CD14-positive monocyte (primary cell): ENCODE data around the gene PSPH. TPM values are rescaled to one million over a fixed set of nuclear protein-coding genes. Genes with fewer than 3 reads are reported as not detected.

ENCODE experiments used
- DNase-seq, 3 donors: peaks; one replicate each; pipeline ENCODE4 v3.0.0-alpha.2; 2011 to 2022
- H2AFZ ChIP-seq: 2 replicates; pipeline ENCODE4 v1.6.0; 2012; ENCODE audit warnings: mild to moderate bottlenecking, low read depth, low read length, inconsistent platforms; ENCODE audit not compliant: insufficient read depth, poor library complexity, severe bottlenecking
- H3K27ac ChIP-seq, 2 donors: 1 replicate in 1 of 2; 2 replicates in 1 of 2; pipeline ENCODE4 v1.5.1; 2012 to 2013; ENCODE audit warnings: low read length in 2 of 2, control low read depth in 1 of 2, inconsistent platforms in 1 of 2, low read depth in 1 of 2, mild to moderate bottlenecking in 1 of 2
- H3K27me3 ChIP-seq, 2 donors: one replicate each; pipeline versions ENCODE4 v1.6.0 to v1.6.1; 2011 to 2013; ENCODE audit warnings: low read length in 2 of 2; ENCODE audit not compliant: control insufficient read depth in 2 of 2, insufficient read depth in 2 of 2
- H3K36me3 ChIP-seq, 2 donors: replicated peaks in 1 of 2; 1 replicate in 1 of 2; 2 replicates in 1 of 2; pipeline versions ENCODE4 v1.5.1 to v1.6.1; 2012 to 2013; ENCODE audit warnings: low read length in 2 of 2, control low read depth in 1 of 2, inconsistent platforms in 1 of 2, mild to moderate bottlenecking in 1 of 2; ENCODE audit not compliant: insufficient read depth in 2 of 2, control insufficient read depth in 1 of 2
- H3K4me1 ChIP-seq, 2 donors: 1 replicate in 1 of 2; 2 replicates in 1 of 2; pipeline versions ENCODE4 v1.5.1 to v1.6.1; 2012 to 2013; ENCODE audit warnings: low read length in 2 of 2, control low read depth in 1 of 2, inconsistent platforms in 1 of 2, mild to moderate bottlenecking in 1 of 2, moderate library complexity in 1 of 2; ENCODE audit not compliant: insufficient read depth in 2 of 2, control insufficient read depth in 1 of 2
- H3K4me2 ChIP-seq: replicated peaks from 2 replicates; pipeline ENCODE3; 2012; ENCODE audit warnings: low read length, moderate library complexity, mild to moderate bottlenecking; ENCODE audit not compliant: poor library complexity, severe bottlenecking; ENCODE audit errors: extremely low read depth
- H3K4me3 ChIP-seq, 3 experiments: fragments of 200-600 bp in 1 of 3; sonication (generic) in 1 of 3; replicated peaks in 1 of 3; 1 replicate in 2 of 3; 2 replicates in 1 of 3; pipeline ENCODE4 v1.5.1; 2011 to 2013; ENCODE audit warnings: low read length in 3 of 3, mild to moderate bottlenecking in 3 of 3, control low read depth in 2 of 3, low read depth in 2 of 3, inconsistent platforms in 1 of 3, moderate library complexity in 1 of 3
- H3K79me2 ChIP-seq: 2 replicates; pipeline ENCODE4 v1.6.0; 2012; ENCODE audit warnings: mild to moderate bottlenecking, control low read depth, inconsistent platforms, low read length, moderate library complexity; ENCODE audit not compliant: insufficient read depth
- H3K9ac ChIP-seq: 2 replicates; pipeline ENCODE4 v1.6.0; 2017; ENCODE audit warnings: low read length, mild to moderate bottlenecking; ENCODE audit not compliant: insufficient read depth, poor library complexity, severe bottlenecking
- H3K9me3 ChIP-seq, 2 donors: replicated peaks in 1 of 2; 1 replicate in 1 of 2; 2 replicates in 1 of 2; pipeline versions ENCODE4 v1.5.1 to v1.6.1; 2012 to 2013; ENCODE audit warnings: low read length in 2 of 2, control low read depth in 1 of 2; ENCODE audit not compliant: control insufficient read depth in 1 of 2, insufficient read depth in 1 of 2
- H4K20me1 ChIP-seq: 2 replicates; pipeline ENCODE4 v1.6.0; 2012; ENCODE audit warnings: mild to moderate bottlenecking, low read length, control low read depth, moderate library complexity; ENCODE audit not compliant: insufficient read depth
- H3K27ac Mint-ChIP-seq, 7 donors: one replicate each; pipeline ENCODE4 v1.8.0; 2020; ENCODE audit warnings: mild to moderate bottlenecking in 7 of 7, mixed read lengths in 7 of 7, moderate library complexity in 6 of 7, inconsistent platforms in 2 of 7
- H3K27me3 Mint-ChIP-seq, 3 donors: one replicate each; pipeline ENCODE4 v1.8.0; 2021 to 2022; ENCODE audit warnings: low read depth in 3 of 3, mild to moderate bottlenecking in 3 of 3, mixed read lengths in 3 of 3, moderate library complexity in 3 of 3, inconsistent platforms in 1 of 3
- H3K36me3 Mint-ChIP-seq, 2 donors: one replicate each; pipeline ENCODE4 v1.8.0; 2020; ENCODE audit warnings: mixed read lengths in 2 of 2, inconsistent platforms in 1 of 2, mild to moderate bottlenecking in 1 of 2
- H3K4me1 Mint-ChIP-seq: one replicate; pipeline ENCODE4 v1.8.0; 2020; ENCODE audit warnings: mild to moderate bottlenecking, mixed read lengths
- H3K4me3 Mint-ChIP-seq, 2 donors: one replicate each; pipeline ENCODE4 v1.8.0; 2020; ENCODE audit warnings: mild to moderate bottlenecking in 2 of 2, mixed read lengths in 2 of 2, moderate library complexity in 1 of 2
- H3K9me3 Mint-ChIP-seq, 7 donors: one replicate each; pipeline ENCODE4 v1.8.0; 2020 to 2022; ENCODE audit warnings: mixed read lengths in 7 of 7, mild to moderate bottlenecking in 6 of 7, moderate library complexity in 6 of 7, inconsistent platforms in 2 of 7
- WGBS: methylation state at CpG from one replicate; pipeline ENCODE4 v1.1.5; 2013; ENCODE audit warnings: missing lambda C conversion rate; ENCODE audit not compliant: insufficient coverage; 5-methylcytosine and 5-hydroxymethylcytosine counted together
- intact Hi-C, 2 donors: fragments of 100-400 bp; cut with micrococcal nuclease; formaldehyde crosslinking; loops; one replicate each; pipeline versions ENCODE4 v1.15.0 to v1.15.1; 2023
- polyA plus RNA-seq, 3 donors: library from polyadenylated mRNA; depleted of rRNA in 1 of 3; unstranded in 2 of 3; stranded (reverse) in 1 of 3; fragments of 300-500 nt in 2 of 3; fragments of >200 nt in 1 of 3; fragmentation: Illumina TruSeq in 2 of 3; gene quantifications; 1 replicate in 2 of 3; 2 replicates in 1 of 3; pipeline ENCODE4 v1.2.3, GENCODE V29; 2012 to 2021
- TF ChIP-seq, protein P1 (sequence below): fragments of 200-600 bp; IDR thresholded peaks from one replicate; pipeline ENCODE4 v1.8.0; 2022; ENCODE audit warnings: antibody characterized with exemption, mild to moderate bottlenecking

Gene PSPH
- polyA plus RNA-seq, 3 donors = 1.7 to 6.7 (median 5.3) TPM

DNA sequence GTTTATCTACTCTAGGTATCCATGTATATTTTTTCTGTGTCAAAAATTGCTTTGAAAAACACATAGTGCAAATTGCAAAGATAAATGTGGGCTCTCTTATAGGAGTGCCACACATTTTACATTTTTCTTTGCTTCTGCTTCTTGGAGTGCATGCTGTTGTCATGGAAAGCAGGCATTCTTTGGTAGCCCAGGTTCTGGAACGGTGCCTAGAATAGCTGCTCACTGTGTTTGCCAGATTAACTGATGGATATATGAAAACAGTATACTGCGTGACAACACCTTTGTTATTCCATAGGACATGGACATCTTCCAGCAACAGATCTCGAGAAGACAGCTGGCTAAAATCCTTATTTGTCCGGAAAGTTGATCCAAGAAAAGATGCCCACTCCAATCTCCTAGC, 73.4 kb downstream of the PSPH start:
- TF ChIP-seq, protein P1, sequence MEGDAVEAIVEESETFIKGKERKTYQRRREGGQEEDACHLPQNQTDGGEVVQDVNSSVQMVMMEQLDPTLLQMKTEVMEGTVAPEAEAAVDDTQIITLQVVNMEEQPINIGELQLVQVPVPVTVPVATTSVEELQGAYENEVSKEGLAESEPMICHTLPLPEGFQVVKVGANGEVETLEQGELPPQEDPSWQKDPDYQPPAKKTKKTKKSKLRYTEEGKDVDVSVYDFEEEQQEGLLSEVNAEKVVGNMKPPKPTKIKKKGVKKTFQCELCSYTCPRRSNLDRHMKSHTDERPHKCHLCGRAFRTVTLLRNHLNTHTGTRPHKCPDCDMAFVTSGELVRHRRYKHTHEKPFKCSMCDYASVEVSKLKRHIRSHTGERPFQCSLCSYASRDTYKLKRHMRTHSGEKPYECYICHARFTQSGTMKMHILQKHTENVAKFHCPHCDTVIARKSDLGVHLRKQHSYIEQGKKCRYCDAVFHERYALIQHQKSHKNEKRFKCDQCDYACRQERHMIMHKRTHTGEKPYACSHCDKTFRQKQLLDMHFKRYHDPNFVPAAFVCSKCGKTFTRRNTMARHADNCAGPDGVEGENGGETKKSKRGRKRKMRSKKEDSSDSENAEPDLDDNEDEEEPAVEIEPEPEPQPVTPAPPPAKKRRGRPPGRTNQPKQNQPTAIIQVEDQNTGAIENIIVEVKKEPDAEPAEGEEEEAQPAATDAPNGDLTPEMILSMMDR = no peak
- Histone ChIP-seq H3K27me3 (no peaks in the 10 kb centered on the region), H3K4me2 (no peak overlapping the region), H3K9me3 (no peaks in the 10 kb centered on the region), H3K4me3 (no peak overlapping the region), H3K79me2 (peaks cover 29% of the 10 kb centered on the region), H3K27ac (no peak overlapping the region), H3K9ac (no peak overlapping the region), H3K4me1 (no peaks in the 10 kb centered on the region), H3K36me3 (peaks cover 49 to 54% of the 10 kb centered on the region in 2 donors), H4K20me1 (peaks cover 42% of the 10 kb centered on the region), H2AFZ (no peak overlapping the region)
- 100% methylated on average over 3 of the region's 4 CpGs for WGBS
- Mint-ChIP-seq H3K27ac (no peak overlapping the region), H3K27me3 (no peaks in the 10 kb centered on the region), H3K4me3 (no peak overlapping the region), H3K36me3 (peaks cover 36 to 65% of the 10 kb centered on the region in 2 donors), H3K4me1 (no peaks in the 10 kb centered on the region), H3K9me3 (no peaks in the 10 kb centered on the region)
- intact Hi-C loops = no loop called here
- no peak for DNase-seq

DNA sequence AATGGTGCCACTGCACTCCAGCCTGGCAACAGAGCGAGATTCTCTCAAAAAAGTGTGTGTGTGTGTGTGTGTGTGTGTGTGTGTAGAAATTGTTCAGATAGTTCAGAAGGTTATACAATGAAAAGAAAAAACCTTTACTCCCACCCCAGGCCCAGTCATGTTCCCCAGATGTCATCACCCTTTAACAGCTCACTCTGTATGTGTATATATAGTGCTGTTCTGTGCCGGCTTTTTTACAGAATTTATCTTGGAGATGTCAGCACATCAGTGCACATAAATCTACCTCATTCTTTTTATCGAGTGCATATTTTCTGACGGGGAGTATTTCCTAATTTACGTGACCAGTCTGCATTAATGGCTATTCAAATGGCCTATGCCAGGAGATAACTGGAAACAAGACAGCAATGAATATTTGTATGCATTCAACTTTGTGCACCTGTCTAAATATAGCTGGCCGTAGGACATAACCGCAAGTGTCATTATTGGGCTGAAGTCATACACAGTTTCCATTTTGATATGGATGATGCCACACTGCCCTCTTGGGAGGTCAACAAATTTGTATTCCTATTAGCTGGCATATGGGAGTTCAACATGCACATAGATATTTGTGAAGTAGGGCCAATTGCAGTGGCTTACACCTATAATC, 75.1 kb downstream of the PSPH start:
- Histone ChIP-seq H3K9ac (no peak overlapping the region), H3K4me1 (no peaks in the 10 kb centered on the region), H3K36me3 (peaks cover 35 to 37% of the 10 kb centered on the region in 2 donors), H2AFZ (no peak overlapping the region), H3K27me3 (no peaks in the 10 kb centered on the region), H3K4me2 (no peak overlapping the region), H3K79me2 (peaks cover 44% of the 10 kb centered on the region), H3K27ac (no peak overlapping the region), H3K4me3 (no peak overlapping the region), H3K9me3 (no peaks in the 10 kb centered on the region), H4K20me1 (peaks cover 58% of the 10 kb centered on the region)
- Mint-ChIP-seq H3K36me3 (peaks cover 29 to 48% of the 10 kb centered on the region in 2 donors), H3K4me3 (no peak overlapping the region), H3K4me1 (peaks cover 3% of the 10 kb centered on the region), H3K27ac (no peak overlapping the region), H3K9me3 (no peaks in the 10 kb centered on the region), H3K27me3 (no peaks in the 10 kb centered on the region)
- 96% methylated on average over 4 of the region's 7 CpGs for WGBS
- TF ChIP-seq, protein P1 = no peak
- DNase-seq = no peak
- intact Hi-C loops = no loop called here
